GM10248 (cell line): ENCODE measurements around the gene LLGL1.

Experiments
- CTCF ChIA-PET: fragments of 300-600 bp; sonication (Branson Sonifier 250); formaldehyde crosslinking; extraction: SDS; loops from one replicate; lab custom pipeline; 2021; ENCODE audit warnings: antibody characterized with exemption; lab: Yijun Ruan, JAX
- POLR2A ChIA-PET: fragments of 350-650 bp; sonication (Branson Sonifier 250); formaldehyde crosslinking; extraction: SDS; loops from one replicate; lab custom pipeline; 2020; ENCODE audit warnings: antibody characterized with exemption; lab: Yijun Ruan, JAX
- DNase-seq: peaks from one replicate; pipeline ENCODE4 v3.0.0; 2012; ENCODE audit errors: extremely low spot score
- CTCF ChIP-seq: IDR thresholded peaks from 2 replicates; pipeline ENCODE4 v1.5.1; 2012; ENCODE audit warnings: mild to moderate bottlenecking, low read depth; ENCODE audit errors: extremely low read depth, missing control alignments, control extremely low read depth

LLGL1 gene

GRCh38 chr17:18256351-18256750 lies 30.9 kb downstream of the LLGL1 start:
- CTCF ChIA-PET = interaction anchor here (1.4 to 2.4 kb wide), 4 partner anchors 9 to 370 kb away, joined by 4 to 8 read pairs (median 4); no protein-coding TSS in a partner anchor
- POLR2A ChIA-PET = no interaction called here
- no peak for DNase-seq
- TF ChIP-seq CTCF = no peak

- DNase-seq = no peak
- ChIA-PET CTCF (interaction anchor here (1.4 to 2.4 kb wide), 4 partner anchors 9 to 370 kb away, joined by 4 to 8 read pairs (median 4); no protein-coding TSS in a partner anchor), POLR2A (interaction anchor here (0.6 kb wide), 1 partner anchor 29 kb away, joined by 5 read pairs; no protein-coding TSS in a partner anchor)
- no peak for TF ChIP-seq CTCF
Measured at GRCh38 chr17:18256776-18257175, 31.3 kb downstream of the LLGL1 start.

- CTCF ChIA-PET = interaction anchor here (1.4 to 1.7 kb wide), 3 partner anchors 10 to 34 kb away, joined by 4 to 5 read pairs (median 4); no protein-coding TSS in a partner anchor
- POLR2A ChIA-PET = interaction anchor here (0.6 kb wide), 1 partner anchor 28 kb away, joined by 5 read pairs; no protein-coding TSS in a partner anchor
- DNase-seq = peak; percentile 63
- TF ChIP-seq CTCF = no peak
Measured at GRCh38 chr17:18257268-18257981, 32.0 kb downstream of the LLGL1 start.

GRCh38 chr17:18257982-18258355 lies 32.5 kb downstream of the LLGL1 start:
- POLR2A ChIA-PET = no interaction called here
- DNase-seq = peak; percentile 73
- CTCF ChIA-PET = interaction anchor here (1.4 to 1.7 kb wide), 2 partner anchors 15 to 34 kb away, joined by 4 read pairs; no protein-coding TSS in a partner anchor
- TF ChIP-seq CTCF = no peak

GRCh38 chr17:18258356-18259038 lies 33.1 kb downstream of the LLGL1 start, which contains the start of gene FLII:
FLII (minus strand) TSS chr17:18258738; CDS start chr17:18258690, 48 bp downstream.
- POLR2A ChIA-PET = no interaction called here
- DNase-seq = peak; percentile 74
- CTCF ChIA-PET = interaction anchor here (1.2 to 1.7 kb wide), 2 partner anchors 10 to 41 kb away, joined by 4 to 7 read pairs; no protein-coding TSS in a partner anchor
- no peak for TF ChIP-seq CTCF

- ChIA-PET POLR2A (no interaction called here), CTCF (interaction anchor here (1.1 to 2.0 kb wide), 5 partner anchors 12 to 42 kb away, joined by 3 to 7 read pairs (median 4); no protein-coding TSS in a partner anchor)
- DNase-seq = no peak
- TF ChIP-seq CTCF = no peak
Measured at GRCh38 chr17:18259621-18260331, 34.3 kb downstream of the LLGL1 start.
